OCI-M2 (cell line): ENCODE measurements around the gene MAPK7.

ENCODE experiments used
- DNase-seq: peaks from one replicate; lab custom pipeline; 2025; ENCODE audit not compliant: unreplicated experiment; lab: John Stamatoyannopoulos, UW

MAPK7 gene

GRCh38 chr17:19377602-19378415 lies 489 bp upstream of the MAPK7 start:
- DNase-seq, result peak; percentile 77

- DNase-seq, result no peak
Measured at GRCh38 chr17:19379361-19380065, 1.2 kb downstream of the MAPK7 start.

GRCh38 chr17:19380481-19381301 lies 2.4 kb downstream of the MAPK7 start:
- DNase-seq, result no peak

- DNase-seq, result no peak
Measured at GRCh38 chr17:19381361-19381740, 3.1 kb downstream of the MAPK7 start.

GRCh38 chr17:19381741-19382444 lies 3.6 kb downstream of the MAPK7 start:
- no peak for DNase-seq

- no peak for DNase-seq
Measured at GRCh38 chr17:19382531-19383444, 4.5 kb downstream of the MAPK7 start.

GRCh38 chr17:19383681-19384470 lies 5.6 kb downstream of the MAPK7 start:
- no peak for DNase-seq

GRCh38 chr17:19384723-19385391 lies 6.6 kb downstream of the MAPK7 start:
- DNase-seq, result no peak

GRCh38 chr17:19385521-19385983 lies 7.3 kb downstream of the MAPK7 start:
- DNase-seq, result no peak

GRCh38 chr17:19386051-19386929 lies 8.0 kb downstream of the MAPK7 start:
- DNase-seq, result no peak

GRCh38 chr17:19386974-19387920 lies 8.9 kb downstream of the MAPK7 start, which contains the start of gene MFAP4:
MFAP4 (minus strand) TSS chr17:19387190; CDS start chr17:19387155, 35 bp downstream.
- no peak for DNase-seq

- no peak for DNase-seq
Measured at GRCh38 chr17:19387921-19388521, 9.7 kb downstream of the MAPK7 start.

GRCh38 chr17:19388791-19389785 lies 10.8 kb downstream of the MAPK7 start:
- no peak for DNase-seq

- DNase-seq, result no peak
Measured at GRCh38 chr17:19390951-19391350, 12.7 kb downstream of the MAPK7 start.

- DNase-seq, result no peak
Measured at GRCh38 chr17:19391432-19391831, 13.1 kb downstream of the MAPK7 start.
